Lung (tissue), 12 donors: ENCODE data around the gene SUGCT. TPM values are rescaled to one million over a fixed set of nuclear protein-coding genes. Genes with fewer than 3 reads are reported as not detected.

ENCODE experiments used
- ATAC-seq: fragments of 200-7000 bp; cut with Tn5 transposase; one replicate; pipeline ENCODE4 v1.9.1; 2020; ENCODE audit warnings: moderate number of reproducible peaks; ENCODE audit not compliant: insufficient read depth, low FRiP score
- DNase-seq, 3 donors: peaks; one replicate each; pipeline ENCODE4 v3.0.0-alpha.2; 2013 to 2017
- H3K27ac ChIP-seq, 2 donors: one replicate each; pipeline ENCODE4 v1.5.1; 2013; ENCODE audit warnings: mild to moderate bottlenecking in 2 of 2, moderate library complexity in 2 of 2, control low read depth in 1 of 2, inconsistent platforms in 1 of 2, low read depth in 1 of 2, low read length in 1 of 2
- H3K27me3 ChIP-seq, 3 donors: one replicate each; pipeline ENCODE4 v1.5.1; 2013; ENCODE audit warnings: low read length in 2 of 3; ENCODE audit not compliant: control insufficient read depth in 3 of 3, insufficient read depth in 3 of 3
- H3K36me3 ChIP-seq, 4 donors: one replicate each; pipeline ENCODE4 v1.5.1; 2013; ENCODE audit warnings: low read length in 4 of 4, mild to moderate bottlenecking in 1 of 4, moderate library complexity in 1 of 4; ENCODE audit not compliant: control insufficient read depth in 4 of 4, insufficient read depth in 4 of 4
- H3K4me1 ChIP-seq, 5 donors: one replicate each; pipeline ENCODE4 v1.5.1; 2013; ENCODE audit warnings: low read length in 5 of 5, mild to moderate bottlenecking in 2 of 5, moderate library complexity in 1 of 5; ENCODE audit not compliant: control insufficient read depth in 5 of 5, insufficient read depth in 5 of 5
- H3K4me3 ChIP-seq: one replicate; pipeline ENCODE4 v1.5.1; 2013; ENCODE audit warnings: mild to moderate bottlenecking, control low read depth, moderate library complexity
- H3K9ac ChIP-seq, 2 donors: one replicate each; pipeline ENCODE4 v1.5.1; 2013; ENCODE audit warnings: low read length in 2 of 2, control low read depth in 1 of 2; ENCODE audit not compliant: insufficient read depth in 1 of 2
- H3K9me3 ChIP-seq, 4 donors: one replicate each; pipeline ENCODE4 v1.5.1; 2013; ENCODE audit warnings: low read length in 3 of 4, mild to moderate bottlenecking in 1 of 4, moderate library complexity in 1 of 4; ENCODE audit not compliant: control insufficient read depth in 4 of 4, insufficient read depth in 3 of 4
- CTCF ChIP-seq: IDR thresholded peaks from 2 replicates; pipeline ENCODE4 v1.5.1; 2012; ENCODE audit warnings: mild to moderate bottlenecking; ENCODE audit errors: control extremely low read depth, extremely low read depth
- WGBS, 2 donors: extraction: QIAGEN DNeasy Blood & Tissue Kit; methylation state at CpG; one replicate each; pipeline ENCODE4 v1.1.7; 2013; 5-methylcytosine and 5-hydroxymethylcytosine counted together
- polyA plus RNA-seq, 2 donors: library from polyadenylated mRNA; stranded (reverse); fragments of 200-250 nt; gene quantifications; one replicate each; pipeline ENCODE4 v1.2.1, GENCODE V29; 2013
- total RNA-seq, 2 donors: library from RNA; depleted of rRNA in 1 of 2; stranded (reverse); fragments of >200 nt in 1 of 2; gene quantifications; one replicate each; pipeline ENCODE4 v1.2.1, GENCODE V29; 2014 to 2021
- donor health status: control.
- donor health status: control.
- donor health status: Bipolar disorder and iron deficiency.
- donor health status: healthy.
- donor health status: DM: yes; HTN: yes; CAD: no.

Gene SUGCT
- total and polyA plus RNA-seq, 4 donors: 0.23 to 4.2 (median 1.8) TPM

- H3K9me3 ChIP-seq: no peaks in the 10 kb centered on the region
- H3K9ac ChIP-seq: no peak overlapping the region
Measured at GRCh38 chr7:40827222-40828085, 692.6 kb downstream of the SUGCT start.

GRCh38 chr7:40828686-40829600, 694.1 kb downstream of the SUGCT start:
- 92 to 95% methylated on average over 10 of the region's 10 CpGs for WGBS, 2 donors

More at GRCh38 chr7:40827222-40828085, 692.6 kb downstream of the SUGCT start:
- Histone ChIP-seq H3K27me3 (no peaks in the 10 kb centered on the region), H3K36me3 (no peaks in the 10 kb centered on the region), H3K4me3 (no peak overlapping the region), H3K27ac (no peak overlapping the region), H3K4me1 (no peaks in the 10 kb centered on the region)
- ATAC-seq: no peak
- no peak for TF ChIP-seq CTCF
- DNase-seq: no peak
- WGBS, 2 donors: 72 to 86% methylated on average over 10 of the region's 10 CpGs

GRCh38 chr7:40833191-40833887, 698.5 kb downstream of the SUGCT start:
- WGBS, 2 donors: 73 to 82% methylated on average over 3 of the region's 3 CpGs
- Histone ChIP-seq H3K9me3 (no peaks in the 10 kb centered on the region), H3K4me3 (no peak overlapping the region), H3K27ac (no peak overlapping the region), H3K9ac (no peak overlapping the region), H3K27me3 (no peaks in the 10 kb centered on the region), H3K4me1 (no peaks in the 10 kb centered on the region), H3K36me3 (no peaks in the 10 kb centered on the region)
- no peak for TF ChIP-seq CTCF
- DNase-seq (no peak), ATAC-seq (no peak)

More at GRCh38 chr7:40828686-40829600, 694.1 kb downstream of the SUGCT start:
- no peaks in the 10 kb centered on the region for H3K27me3 ChIP-seq
- DNase-seq (peak in 1 of 3 donors; percentile 14), ATAC-seq (no peak)
- no peaks in the 10 kb centered on the region for H3K36me3 ChIP-seq
- no peaks in the 10 kb centered on the region for H3K4me1 ChIP-seq
- H3K27ac ChIP-seq: no peak overlapping the region
- H3K9me3 ChIP-seq: no peaks in the 10 kb centered on the region
- H3K4me3 ChIP-seq: no peak overlapping the region
- TF ChIP-seq CTCF: no peak
- H3K9ac ChIP-seq: no peak overlapping the region
